ENCODE results near the gene DTWD2. TPM values are rescaled to one million over a fixed set of nuclear protein-coding genes. Genes with fewer than 3 reads are reported as not detected.

DTWD2 gene
- total RNA-seq, 1 experiment from 2014 or later: 12.3 TPM

GRCh38 chr5:118791926-118792734, 196.2 kb downstream of the DTWD2 start:
- H3K27ac Mint-ChIP-seq (ENCODE audit: unreplicated experiment): no peak overlapping the region
- no peaks in the 10 kb centered on the region for H3K27me3 Mint-ChIP-seq (ENCODE audit: unreplicated experiment)
- intact Hi-C loops (cut with micrococcal nuclease; ENCODE audit: unreplicated experiment): loop anchor here (1.0 to 5.0 kb wide), 5 partner anchors 93 to 1715 kb away; no protein-coding TSS in a partner anchor
- CTCF ChIA-PET: interaction anchor here (0.6 to 2.1 kb wide), 5 partner anchors 13 to 1337 kb away, joined by 3 to 11 read pairs (median 3); no protein-coding TSS in a partner anchor
- H3K9me3 Mint-ChIP-seq (ENCODE audit: low read depth, unreplicated experiment): no peaks in the 10 kb centered on the region
- no peak overlapping the region for H3K4me3 Mint-ChIP-seq (ENCODE audit: low read depth, unreplicated experiment)
- no peaks in the 10 kb centered on the region for H3K36me3 Mint-ChIP-seq (ENCODE audit: insufficient read depth, unreplicated experiment)
- peak; percentile 71 for TF ChIP-seq CTCF (IDR thresholded peaks at IDR 0.05; ENCODE audit: unreplicated experiment)
- BruUV-seq (replicated peaks): no TSS peak
- H3K4me1 Mint-ChIP-seq (ENCODE audit: low read depth, unreplicated experiment): no peaks in the 10 kb centered on the region
- peak; percentile 41 for DNase-seq

GRCh38 chr5:118789366-118789765, 199.0 kb downstream of the DTWD2 start:
- CTCF ChIA-PET: no interaction called here
- H3K4me3 Mint-ChIP-seq (ENCODE audit: low read depth, unreplicated experiment): no peak overlapping the region
- no peak for DNase-seq
- H3K27me3 Mint-ChIP-seq (ENCODE audit: unreplicated experiment): no peaks in the 10 kb centered on the region
- TF ChIP-seq CTCF (IDR thresholded peaks at IDR 0.05; ENCODE audit: unreplicated experiment): no peak
- no peaks in the 10 kb centered on the region for H3K9me3 Mint-ChIP-seq (ENCODE audit: low read depth, unreplicated experiment)
- no peaks in the 10 kb centered on the region for H3K4me1 Mint-ChIP-seq (ENCODE audit: low read depth, unreplicated experiment)
- intact Hi-C loops (cut with micrococcal nuclease; ENCODE audit: unreplicated experiment): no loop called here
- H3K36me3 Mint-ChIP-seq (ENCODE audit: insufficient read depth, unreplicated experiment): no peaks in the 10 kb centered on the region
- BruUV-seq (replicated peaks): no TSS peak
- H3K27ac Mint-ChIP-seq (ENCODE audit: unreplicated experiment): no peak overlapping the region

GRCh38 chr5:118788351-118788750, 200.0 kb downstream of the DTWD2 start:
- Mint-ChIP-seq H3K9me3 (ENCODE audit: low read depth, unreplicated experiment) (no peaks in the 10 kb centered on the region), H3K4me3 (ENCODE audit: low read depth, unreplicated experiment) (no peak overlapping the region), H3K27ac (ENCODE audit: unreplicated experiment) (no peak overlapping the region), H3K4me1 (ENCODE audit: low read depth, unreplicated experiment) (no peaks in the 10 kb centered on the region), H3K36me3 (ENCODE audit: insufficient read depth, unreplicated experiment) (no peaks in the 10 kb centered on the region), H3K27me3 (ENCODE audit: unreplicated experiment) (no peaks in the 10 kb centered on the region)
- no peak for DNase-seq
- BruUV-seq (replicated peaks): no TSS peak
- intact Hi-C loops (cut with micrococcal nuclease; ENCODE audit: unreplicated experiment): no loop called here
- CTCF ChIA-PET: no interaction called here
- TF ChIP-seq CTCF (IDR thresholded peaks at IDR 0.05; ENCODE audit: unreplicated experiment): no peak

Small RNAs within 50 kb of the gene (microRNA-seq; reads per million reads assigned to microRNA genes)
- gene MIR1244-2: not detected

Other genes starting within 250 kb of the DTWD2 start
- gene DMXL1, start 82.5 kb upstream of the DTWD2 start, total RNA-seq (2022): 43.3 and 46.6 TPM in 2 replicates